HEK293T (cell line): Measurements from ENCODE around the gene ZYG11B.

ENCODE experiments used
- ARNT ChIP-seq: fragments of 450-650 bp; IDR thresholded peaks from 2 replicates; pipeline ENCODE4 v1.6.1; 2017; ENCODE audit warnings: mild to moderate bottlenecking
- BHLHE40 ChIP-seq: fragments of 450-650 bp; IDR thresholded peaks from 2 replicates; pipeline ENCODE4 v1.6.1; 2016; ENCODE audit warnings: mild to moderate bottlenecking, moderate library complexity, borderline replicate concordance
- CTBP1 ChIP-seq: fragments of 450-650 bp; IDR thresholded peaks from 2 replicates; pipeline ENCODE4 v1.6.1; 2016; ENCODE audit warnings: borderline replicate concordance
- ELF4 ChIP-seq: fragments of 450-650 bp; IDR thresholded peaks from 2 replicates; pipeline ENCODE4 v1.6.1; 2017; ENCODE audit warnings: antibody characterized with exemption
- FOXA1 ChIP-seq: fragments of 450-650 bp; IDR thresholded peaks from 2 replicates; pipeline ENCODE4 v1.6.1; 2016; ENCODE audit warnings: mild to moderate bottlenecking
- FOXK2 ChIP-seq: fragments of 450-650 bp; IDR thresholded peaks from 2 replicates; pipeline ENCODE4 v1.6.1; 2016; ENCODE audit warnings: mild to moderate bottlenecking
- FOXM1 ChIP-seq: fragments of 450-650 bp; IDR thresholded peaks from 2 replicates; pipeline ENCODE4 v1.6.1; 2017; ENCODE audit warnings: mild to moderate bottlenecking, borderline replicate concordance
- HDGF ChIP-seq: fragments of 450-650 bp; IDR thresholded peaks from 2 replicates; pipeline ENCODE4 v1.6.1; 2017; ENCODE audit warnings: antibody characterized with exemption, borderline replicate concordance
- PKNOX1 ChIP-seq: fragments of 450-650 bp; IDR thresholded peaks from 2 replicates; pipeline ENCODE4 v1.6.1; 2016
- SP1 ChIP-seq: fragments of 450-650 bp; IDR thresholded peaks from 2 replicates; pipeline ENCODE4 v1.6.1; 2017
- SUZ12 ChIP-seq: fragments of 450-650 bp; IDR thresholded peaks from 2 replicates; pipeline ENCODE4 v1.6.1; 2016; ENCODE audit warnings: mild to moderate bottlenecking
- TARDBP ChIP-seq: fragments of 450-650 bp; IDR thresholded peaks from 2 replicates; pipeline ENCODE4 v1.6.1; 2016

- TF ChIP-seq FOXK2 (no peak), CTBP1 (no peak), FOXA1 (no peak), FOXM1 (no peak), HDGF (no peak), SUZ12 (no peak), BHLHE40 (no peak), ELF4 (no peak), PKNOX1 (no peak), ARNT (no peak), SP1 (no peak), TARDBP (no peak)
These were observed 43.2 kb downstream of the ZYG11B start for GRCh38 chr1:52769346-52770033.
